Measurements from ENCODE around the gene HLA-DRB5.
A peak's percentile ranks its signal among the peaks of the same experiment; 100 is the strongest.
"Not testable (repeated sequence)": the region's sequence is repeated elsewhere in the genome, so short reads cannot be mapped to it uniquely, and the experiment has no call there.

The HLA-DRB5 gene

GRCh38 chr6:32529697-32530430 lies at the start of gene HLA-DRB5:
Gene HLA-DRB5, minus strand, starts transcription at chr6:32530287. Its CDS starts 63 bp downstream, at chr6:32530224.
- DNase-seq (ENCODE audit: low read depth, low spot score) = no peak

GRCh38 chr6:32578962-32579361 lies 48.9 kb upstream of the HLA-DRB5 start:
- no peak for DNase-seq (ENCODE audit: low read depth, low spot score)

- not testable (repeated sequence) for DNase-seq (ENCODE audit: low read depth, low spot score)
Observed at GRCh38 chr6:32577493-32577892, 47.4 kb upstream of the HLA-DRB5 start.

GRCh38 chr6:32576250-32576649 lies 46.2 kb upstream of the HLA-DRB5 start:
- DNase-seq (ENCODE audit: low read depth, low spot score) = no peak

GRCh38 chr6:32570363-32570905 lies 40.3 kb upstream of the HLA-DRB5 start:
- no peak for DNase-seq (ENCODE audit: low read depth, low spot score)

- no peak for DNase-seq (ENCODE audit: low read depth, low spot score)
Observed at GRCh38 chr6:32568561-32568960, 38.5 kb upstream of the HLA-DRB5 start.

- DNase-seq (ENCODE audit: low read depth, low spot score) = no peak
Observed at GRCh38 chr6:32566957-32567356, 36.9 kb upstream of the HLA-DRB5 start.

- DNase-seq (ENCODE audit: low read depth, low spot score) = no peak
Observed at GRCh38 chr6:32565511-32565910, 35.4 kb upstream of the HLA-DRB5 start.

GRCh38 chr6:32562940-32563339 lies 32.9 kb upstream of the HLA-DRB5 start:
- no peak for DNase-seq (ENCODE audit: low read depth, low spot score)

- no peak for DNase-seq (ENCODE audit: low read depth, low spot score)
Observed at GRCh38 chr6:32559747-32560146, 29.7 kb upstream of the HLA-DRB5 start.

- DNase-seq (ENCODE audit: low read depth, low spot score) = peak; percentile 22
Observed at GRCh38 chr6:32558426-32559057, 28.5 kb upstream of the HLA-DRB5 start.

- no peak for DNase-seq (ENCODE audit: low read depth, low spot score)
Observed at GRCh38 chr6:32554116-32554965, 24.3 kb upstream of the HLA-DRB5 start.

GRCh38 chr6:32553037-32553742 lies 23.1 kb upstream of the HLA-DRB5 start:
- DNase-seq (ENCODE audit: low read depth, low spot score) = no peak

GRCh38 chr6:32551410-32551809 lies 21.3 kb upstream of the HLA-DRB5 start:
- DNase-seq (ENCODE audit: low read depth, low spot score) = no peak

GRCh38 chr6:32539839-32540238 lies 9.8 kb upstream of the HLA-DRB5 start:
- no peak for DNase-seq (ENCODE audit: low read depth, low spot score)

- not testable (repeated sequence) for DNase-seq (ENCODE audit: low read depth, low spot score)
Observed at GRCh38 chr6:32530431-32530793, 325 bp upstream of the HLA-DRB5 start.

- DNase-seq (ENCODE audit: low read depth, low spot score) = no peak
Observed at GRCh38 chr6:32522302-32523047, 7.6 kb downstream of the HLA-DRB5 start.

GRCh38 chr6:32519910-32520258 lies 10.2 kb downstream of the HLA-DRB5 start:
- DNase-seq (ENCODE audit: low read depth, low spot score) = no peak

- no peak for DNase-seq (ENCODE audit: low read depth, low spot score)
Observed at GRCh38 chr6:32519118-32519909, 10.8 kb downstream of the HLA-DRB5 start.

Measured in ELF-1 (cell line).